H9 (cell line): ENCODE results near the gene CACNA2D3. TPM values are rescaled to one million over a fixed set of nuclear protein-coding genes. Genes with fewer than 3 reads are reported as not detected.

ENCODE experiments used
- DNase-seq: peaks from one replicate; pipeline ENCODE4 v3.0.0-alpha.2; 2017
- H2AFZ ChIP-seq: one replicate; pipeline ENCODE4 v1.6.1; 2013; ENCODE audit warnings: mild to moderate bottlenecking, low read length, control low read depth, moderate library complexity
- H2AK5ac ChIP-seq: 2 replicates; pipeline ENCODE4 v1.6.1; 2013; ENCODE audit warnings: low read length, control low read depth, mixed read lengths; ENCODE audit not compliant: insufficient read length
- H2BK120ac ChIP-seq: one replicate; pipeline ENCODE4 v1.6.1; 2013; ENCODE audit warnings: low read depth, mild to moderate bottlenecking, low read length, control low read depth, inconsistent platforms; ENCODE audit not compliant: poor library complexity, severe bottlenecking
- H2BK12ac ChIP-seq: 2 replicates; pipeline ENCODE4 v1.6.1; 2013; ENCODE audit warnings: low read length, control low read depth, mixed read lengths, low read depth; ENCODE audit not compliant: insufficient read length
- H2BK15ac ChIP-seq: 2 replicates; pipeline ENCODE4 v1.6.1; 2013; ENCODE audit warnings: low read depth, low read length, control low read depth
- H2BK20ac ChIP-seq: one replicate; pipeline ENCODE4 v1.6.1; 2013; ENCODE audit warnings: low read depth, mild to moderate bottlenecking, low read length, control low read depth, inconsistent platforms; ENCODE audit not compliant: poor library complexity, severe bottlenecking
- H2BK5ac ChIP-seq: 2 replicates; pipeline ENCODE4 v1.6.1; 2013; ENCODE audit warnings: low read length, control low read depth, mixed read lengths; ENCODE audit not compliant: insufficient read length
- H3K14ac ChIP-seq: 2 replicates; pipeline ENCODE4 v1.6.1; 2013; ENCODE audit warnings: low read length, control low read depth; ENCODE audit not compliant: insufficient read depth
- H3K18ac ChIP-seq: 2 replicates; pipeline ENCODE4 v1.6.1; 2013; ENCODE audit warnings: low read depth, mild to moderate bottlenecking, mixed read lengths, low read length, control low read depth; ENCODE audit not compliant: insufficient read length
- H3K23ac ChIP-seq: 2 replicates; pipeline ENCODE4 v1.6.1; 2013; ENCODE audit warnings: low read length, control low read depth, mixed read lengths, low read depth; ENCODE audit not compliant: insufficient read length
- H3K23me2 ChIP-seq: 2 replicates; pipeline ENCODE4 v1.6.1; 2013; ENCODE audit warnings: low read depth, mild to moderate bottlenecking, mixed read lengths, low read length, control low read depth; ENCODE audit not compliant: insufficient read length, poor library complexity, severe bottlenecking
- H3K27ac ChIP-seq: 2 replicates; pipeline ENCODE4 v1.5.1; 2013; ENCODE audit warnings: low read length, control low read depth, mixed read lengths, low read depth; ENCODE audit not compliant: insufficient read length
- H3K27me3 ChIP-seq: 2 replicates; pipeline ENCODE4 v1.6.1; 2013; ENCODE audit warnings: low read length, control low read depth, inconsistent platforms; ENCODE audit not compliant: insufficient read depth
- H3K4ac ChIP-seq: 2 replicates; pipeline ENCODE4 v1.6.1; 2013; ENCODE audit warnings: low read depth, mild to moderate bottlenecking, control low read depth, inconsistent platforms, low read length, moderate library complexity
- H3K4me1 ChIP-seq: 2 replicates; pipeline ENCODE4 v1.6.1; 2013; ENCODE audit warnings: low read length, control low read depth, inconsistent platforms; ENCODE audit not compliant: insufficient read depth
- H3K4me2 ChIP-seq: 2 replicates; pipeline ENCODE4 v1.6.1; 2013; ENCODE audit warnings: low read length, control low read depth, mixed read lengths; ENCODE audit not compliant: insufficient read length, insufficient read depth
- H3K56ac ChIP-seq: 2 replicates; pipeline ENCODE4 v1.6.1; 2013; ENCODE audit warnings: low read depth, mild to moderate bottlenecking, mixed read lengths, low read length, control low read depth; ENCODE audit not compliant: insufficient read length
- H3K79me1 ChIP-seq: 2 replicates; pipeline ENCODE4 v1.6.1; 2013; ENCODE audit warnings: low read depth, mild to moderate bottlenecking, moderate library complexity, low read length, control low read depth, inconsistent platforms; ENCODE audit not compliant: insufficient read depth, poor library complexity, severe bottlenecking
- H3K79me2 ChIP-seq: 2 replicates; pipeline ENCODE4 v1.6.1; 2013; ENCODE audit warnings: low read length, control low read depth, inconsistent platforms; ENCODE audit not compliant: insufficient read depth
- H3K9ac ChIP-seq: 2 replicates; pipeline ENCODE4 v1.6.1; 2013; ENCODE audit warnings: low read length, control low read depth, mixed read lengths; ENCODE audit not compliant: insufficient read length; ENCODE audit errors: extremely low read depth
- H3K9me3 ChIP-seq: one replicate; pipeline ENCODE4 v1.6.1; 2013; ENCODE audit warnings: low read depth, low read length, inconsistent platforms; ENCODE audit not compliant: control insufficient read depth
- H3T11ph ChIP-seq: one replicate; pipeline ENCODE4 v1.6.1; 2013; ENCODE audit warnings: mild to moderate bottlenecking, low read length, control low read depth, inconsistent platforms
- H4K20me1 ChIP-seq: one replicate; pipeline ENCODE4 v1.6.1; 2013; ENCODE audit not compliant: control insufficient read depth, insufficient read length, insufficient read depth
- H4K5ac ChIP-seq: 2 replicates; pipeline ENCODE4 v1.6.1; 2013; ENCODE audit warnings: low read depth, mild to moderate bottlenecking, mixed read lengths, low read length, control low read depth; ENCODE audit not compliant: insufficient read length
- H4K8ac ChIP-seq: replicated peaks from 2 replicates; pipeline ENCODE4 v1.6.1; 2013; ENCODE audit warnings: low read length, control low read depth, mixed read lengths, low read depth; ENCODE audit not compliant: insufficient read length
- H4K91ac ChIP-seq: 2 replicates; pipeline ENCODE4 v1.6.1; 2013; ENCODE audit warnings: low read depth, mild to moderate bottlenecking, moderate library complexity, mixed read lengths, low read length, control low read depth; ENCODE audit not compliant: insufficient read length
- H3K27ac Mint-ChIP-seq, 3 experiments: 2 replicates in 2 of 3; 3 replicates in 1 of 3; pipeline ENCODE4 v1.8.0; 2020 to 2021; ENCODE audit warnings: mixed read lengths in 3 of 3, mild to moderate bottlenecking in 1 of 3, moderate library complexity in 1 of 3
- H3K27me3 Mint-ChIP-seq: 2 replicates; pipeline ENCODE4 v1.8.0; 2021; ENCODE audit warnings: low read depth, mild to moderate bottlenecking, moderate library complexity, mixed read lengths
- H3K36me3 Mint-ChIP-seq, 3 experiments: 2 replicates in 2 of 3; 3 replicates in 1 of 3; pipeline ENCODE4 v1.8.0; 2020 to 2021; ENCODE audit warnings: low read depth in 3 of 3, mixed read lengths in 3 of 3; ENCODE audit not compliant: insufficient read depth in 1 of 3
- H3K4me1 Mint-ChIP-seq, 2 experiments: 2 replicates each; pipeline ENCODE4 v1.8.0; 2020; ENCODE audit warnings: mixed read lengths in 2 of 2
- H3K4me3 Mint-ChIP-seq, 2 experiments: 2 replicates in 1 of 2; 3 replicates in 1 of 2; pipeline ENCODE4 v1.8.0; 2020 to 2021; ENCODE audit warnings: mild to moderate bottlenecking in 2 of 2, mixed read lengths in 2 of 2, moderate library complexity in 1 of 2
- H3K9me3 Mint-ChIP-seq, 2 experiments: 2 replicates in 1 of 2; 3 replicates in 1 of 2; pipeline ENCODE4 v1.8.0; 2020; ENCODE audit warnings: mild to moderate bottlenecking in 2 of 2, mixed read lengths in 2 of 2, moderate library complexity in 1 of 2
- CTCF ChIP-seq: fragments of 200-600 bp; sonication (generic); conservative IDR thresholded peaks from 3 replicates; pipeline ENCODE4 v1.8.0; 2021; ENCODE audit warnings: antibody characterized with exemption, mild to moderate bottlenecking
- WGBS: extraction: QIAGEN DNeasy Blood & Tissue Kit; methylation state at CpG from one replicate; pipeline ENCODE4 v1.1.7; 2013; ENCODE audit warnings: missing lambda C conversion rate, low lambda C conversion rate, mixed read lengths; ENCODE audit not compliant: insufficient read length; ENCODE audit errors: extremely low coverage; 5-methylcytosine and 5-hydroxymethylcytosine counted together
- total RNA-seq: library from RNA; stranded (reverse); gene quantifications from 2 replicates; pipeline ENCODE4 v1.2.1, GENCODE V29; 2021

CACNA2D3 gene
- total RNA-seq, 1 experiment from 2014 or later: 3.2 TPM

GRCh38 chr3:54261141-54261540 lies 138.8 kb downstream of the CACNA2D3 start:
- no peak overlapping the region for H2AFZ ChIP-seq
- H3K27ac ChIP-seq: no peak overlapping the region
- no peak overlapping the region for H2AK5ac ChIP-seq
- TF ChIP-seq CTCF: no peak
- no peak overlapping the region for H2BK20ac ChIP-seq
- no peaks in the 10 kb centered on the region for H3K23me2 ChIP-seq
- no peaks in the 10 kb centered on the region for H3K9me3 ChIP-seq
- H3K56ac ChIP-seq: no peak overlapping the region
- 0 out of 2 replicates have a peak, but pooled peaks cover 3% of the 10 kb centered on the region for H3K27me3 Mint-ChIP-seq
- H2BK12ac ChIP-seq: no peak overlapping the region
- no peak overlapping the region for H2BK120ac ChIP-seq
- H4K20me1 ChIP-seq: no peaks in the 10 kb centered on the region
- WGBS: no CpG with 5 or more reads among the region's 3 CpGs
- H3K9me3 Mint-ChIP-seq: no peaks in the 10 kb centered on the region
- no peaks in the 10 kb centered on the region for H3K36me3 Mint-ChIP-seq
- H3K4me2 ChIP-seq: no peak overlapping the region
- H3K4me3 Mint-ChIP-seq: no peak overlapping the region
- no peak overlapping the region for H4K8ac ChIP-seq
- H2BK15ac ChIP-seq: no peak overlapping the region
- no peak overlapping the region for H3T11ph ChIP-seq
- H4K5ac ChIP-seq: no peak overlapping the region
- DNase-seq: no peak
- H3K27ac Mint-ChIP-seq: no peak overlapping the region; a peak in 1 of 7 replicates
- H4K91ac ChIP-seq: no peak overlapping the region
- H3K18ac ChIP-seq: no peak overlapping the region
- no peak overlapping the region for H3K23ac ChIP-seq
- no peaks in the 10 kb centered on the region for H3K4me1 ChIP-seq
- H3K4me1 Mint-ChIP-seq: no peaks in the 10 kb centered on the region
- H3K79me1 ChIP-seq: no peaks in the 10 kb centered on the region
- H3K4ac ChIP-seq: no peak overlapping the region
- H3K79me2 ChIP-seq: no peaks in the 10 kb centered on the region; the same call in 1 of the 2 replicates
- H3K9ac ChIP-seq: no peak overlapping the region
- H3K14ac ChIP-seq: no peak overlapping the region
- no peak overlapping the region for H2BK5ac ChIP-seq
- no peaks in the 10 kb centered on the region for H3K27me3 ChIP-seq
